Fibroblast of skin of left biceps (primary cell): ENCODE measurements around the gene AKT3.

Experiments
- DNase-seq, 2 experiments: peaks; one replicate each; pipeline ENCODE4 v3.0.0-alpha.2; 2013; ENCODE audit warnings: low read depth in 2 of 2

AKT3 gene

GRCh38 chr1:243732637-243733036, 117.4 kb downstream of the AKT3 start:
- no peak for DNase-seq

- DNase-seq: no peak
These were observed 117.9 kb downstream of the AKT3 start for GRCh38 chr1:243731974-243732625.

- no peak for DNase-seq
These were observed 118.6 kb downstream of the AKT3 start for GRCh38 chr1:243731301-243731891.

- no peak for DNase-seq
These were observed 119.4 kb downstream of the AKT3 start for GRCh38 chr1:243730487-243731150.

- no peak for DNase-seq
These were observed 120.1 kb downstream of the AKT3 start for GRCh38 chr1:243729956-243730355.

GRCh38 chr1:243727503-243728203, 122.4 kb downstream of the AKT3 start:
- DNase-seq: no peak

- DNase-seq: no peak
These were observed 123.1 kb downstream of the AKT3 start for GRCh38 chr1:243726806-243727502.

- DNase-seq: no peak
These were observed 124.2 kb downstream of the AKT3 start for GRCh38 chr1:243725846-243726245.

GRCh38 chr1:243725075-243725474, 125.0 kb downstream of the AKT3 start:
- no peak for DNase-seq

- DNase-seq: no peak
These were observed 126.5 kb downstream of the AKT3 start for GRCh38 chr1:243723458-243724043.

- DNase-seq: no peak
These were observed 127.0 kb downstream of the AKT3 start for GRCh38 chr1:243723050-243723449.

- DNase-seq: no peak
These were observed 130.6 kb downstream of the AKT3 start for GRCh38 chr1:243719476-243719875.

- DNase-seq: peak; percentile 87 to 89
These were observed 131.2 kb downstream of the AKT3 start for GRCh38 chr1:243718893-243719292.

- DNase-seq: no peak
These were observed 132.0 kb downstream of the AKT3 start for GRCh38 chr1:243718022-243718421.

GRCh38 chr1:243716906-243717305, 133.1 kb downstream of the AKT3 start:
- peak in 1 of 2 experiments; percentile 15 for DNase-seq

- no peak for DNase-seq
These were observed 134.8 kb downstream of the AKT3 start for GRCh38 chr1:243715285-243715684.

- DNase-seq: peak; percentile 55 to 66
These were observed 136.4 kb downstream of the AKT3 start for GRCh38 chr1:243713470-243714186.

- DNase-seq: no peak
These were observed 137.1 kb downstream of the AKT3 start for GRCh38 chr1:243712941-243713340.

GRCh38 chr1:243712242-243712641, 137.8 kb downstream of the AKT3 start:
- no peak for DNase-seq

GRCh38 chr1:243710467-243710866, 139.6 kb downstream of the AKT3 start:
- no peak for DNase-seq

- DNase-seq: no peak
These were observed 141.8 kb downstream of the AKT3 start for GRCh38 chr1:243708210-243708609.
